Forelimb muscle (tissue), 1 donor: Measurements from ENCODE around the gene PDSS2. TPM values are rescaled to one million over a fixed set of nuclear protein-coding genes. Genes with fewer than 3 reads are reported as not detected.
"Not testable (repeated sequence)": the region's sequence is repeated elsewhere in the genome, so short reads cannot be mapped to it uniquely, and the experiment has no call there.

ENCODE experiments used
- DNase-seq: peaks from one replicate; pipeline ENCODE4 v3.0.0-alpha.2; 2013; ENCODE audit warnings: low read depth
- polyA plus RNA-seq: library from polyadenylated mRNA; unstranded; fragments of 120-200 nt; gene quantifications from one replicate; pipeline ENCODE4 v1.2.1, GENCODE V29; 2013; ENCODE audit not compliant: insufficient read length

Gene PDSS2
- polyA plus RNA-seq, 1 donor, result 8.2 TPM

- no peak for DNase-seq
These were observed 243.0 kb downstream of the PDSS2 start for GRCh38 chr6:107216197-107216933.

GRCh38 chr6:107215334-107215733, 244.0 kb downstream of the PDSS2 start:
- DNase-seq, result no peak

GRCh38 chr6:107214655-107215054, 244.7 kb downstream of the PDSS2 start:
- DNase-seq, result no peak

- no peak for DNase-seq
These were observed 249.7 kb downstream of the PDSS2 start for GRCh38 chr6:107209406-107210305.

- no peak for DNase-seq
These were observed 252.0 kb downstream of the PDSS2 start for GRCh38 chr6:107207251-107207873.

- DNase-seq, result no peak
These were observed 254.0 kb downstream of the PDSS2 start for GRCh38 chr6:107205058-107205998.

GRCh38 chr6:107202876-107203468, 256.4 kb downstream of the PDSS2 start:
- DNase-seq, result no peak

GRCh38 chr6:107198631-107199416, 260.5 kb downstream of the PDSS2 start:
- DNase-seq, result no peak

- no peak for DNase-seq
These were observed 263.2 kb downstream of the PDSS2 start for GRCh38 chr6:107196152-107196551.

GRCh38 chr6:107194723-107195122, 264.6 kb downstream of the PDSS2 start:
- DNase-seq, result not testable (repeated sequence)

GRCh38 chr6:107192830-107193229, 266.5 kb downstream of the PDSS2 start:
- no peak for DNase-seq

GRCh38 chr6:107187630-107188029, 271.7 kb downstream of the PDSS2 start:
- DNase-seq, result no peak

- DNase-seq, result no peak
These were observed 273.3 kb downstream of the PDSS2 start for GRCh38 chr6:107186047-107186446.

- DNase-seq, result no peak
These were observed 273.9 kb downstream of the PDSS2 start for GRCh38 chr6:107185391-107185970.

- DNase-seq, result no peak
These were observed 274.9 kb downstream of the PDSS2 start for GRCh38 chr6:107184435-107184834.

- DNase-seq, result no peak
These were observed 279.3 kb downstream of the PDSS2 start for GRCh38 chr6:107180099-107180498.

- no peak for DNase-seq
These were observed 280.4 kb downstream of the PDSS2 start for GRCh38 chr6:107179004-107179403.

- no peak for DNase-seq
These were observed 285.6 kb downstream of the PDSS2 start for GRCh38 chr6:107173779-107174178.

- no peak for DNase-seq
These were observed 287.9 kb downstream of the PDSS2 start for GRCh38 chr6:107171513-107171912.

GRCh38 chr6:107164299-107164698, 295.1 kb downstream of the PDSS2 start:
- DNase-seq, result not testable (repeated sequence)
